ENCODE data around the gene TSC22D3. TPM values are rescaled to one million over a fixed set of nuclear protein-coding genes. Genes with fewer than 3 reads are reported as not detected.

Gene TSC22D3
- total and polyA plus RNA-seq, 8 donors = 198 to 906 (median 338) TPM

DNA sequence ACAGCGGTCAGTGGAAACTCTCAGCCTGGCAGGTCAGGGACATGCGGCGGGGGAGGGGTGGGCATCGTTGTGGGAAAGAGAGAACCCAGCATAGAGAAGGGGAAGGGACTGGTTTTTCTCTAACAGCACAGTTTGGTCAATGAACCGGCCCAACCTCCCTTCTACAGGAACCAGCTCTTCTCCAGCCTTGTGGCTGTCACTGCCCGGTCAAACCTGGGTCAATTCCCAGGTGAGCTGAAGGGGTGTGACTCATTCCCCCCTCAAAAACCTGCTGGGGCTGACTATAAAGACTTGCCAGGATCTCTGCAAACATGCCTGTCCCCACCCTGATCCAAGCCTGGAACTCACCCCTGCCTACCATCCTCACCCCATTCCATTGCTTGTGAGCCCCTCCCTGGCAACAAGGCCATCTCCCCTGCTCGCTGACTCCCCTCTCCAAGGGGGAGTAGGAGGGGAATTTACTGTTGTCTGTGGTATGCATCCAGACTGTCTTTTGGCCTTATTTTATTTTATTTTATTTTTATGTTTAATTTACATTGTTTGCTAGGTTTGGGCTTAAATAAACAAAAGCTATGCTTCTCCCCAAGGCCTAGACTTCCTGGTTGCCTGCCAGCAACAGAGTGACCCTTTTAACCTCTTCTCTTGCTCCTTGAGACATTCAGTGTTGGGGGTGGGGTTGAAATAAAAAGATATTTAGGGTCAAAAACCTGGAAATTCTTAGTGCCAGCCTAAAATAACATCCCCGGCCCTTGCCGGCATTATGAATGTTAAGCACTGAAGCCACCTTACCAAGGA, 49.6 kb downstream of the TSC22D3 start:
- peak overlapping the region; percentile 4 to 81 (median 39) for H3K27ac ChIP-seq
- H3K27me3 ChIP-seq = no peaks in the 10 kb centered on the region
- DNase-seq = no peak
- no peaks in the 10 kb centered on the region for H3K36me3 ChIP-seq
- no peaks in the 10 kb centered on the region for H3K9me3 ChIP-seq
- peaks cover 53 to 98% (median 69%) of the 10 kb centered on the region in 4 donors for H3K4me1 ChIP-seq
- intact Hi-C loops (cut with DNase I; ENCODE audit: low total_unique reads) = no loop called here
- 56 to 67% (median 58%) methylated on average over 9 of the region's 9 CpGs for WGBS, 5 donors
- H3K4me3 ChIP-seq = no peak overlapping the region
- TF ChIP-seq, protein P1, sequence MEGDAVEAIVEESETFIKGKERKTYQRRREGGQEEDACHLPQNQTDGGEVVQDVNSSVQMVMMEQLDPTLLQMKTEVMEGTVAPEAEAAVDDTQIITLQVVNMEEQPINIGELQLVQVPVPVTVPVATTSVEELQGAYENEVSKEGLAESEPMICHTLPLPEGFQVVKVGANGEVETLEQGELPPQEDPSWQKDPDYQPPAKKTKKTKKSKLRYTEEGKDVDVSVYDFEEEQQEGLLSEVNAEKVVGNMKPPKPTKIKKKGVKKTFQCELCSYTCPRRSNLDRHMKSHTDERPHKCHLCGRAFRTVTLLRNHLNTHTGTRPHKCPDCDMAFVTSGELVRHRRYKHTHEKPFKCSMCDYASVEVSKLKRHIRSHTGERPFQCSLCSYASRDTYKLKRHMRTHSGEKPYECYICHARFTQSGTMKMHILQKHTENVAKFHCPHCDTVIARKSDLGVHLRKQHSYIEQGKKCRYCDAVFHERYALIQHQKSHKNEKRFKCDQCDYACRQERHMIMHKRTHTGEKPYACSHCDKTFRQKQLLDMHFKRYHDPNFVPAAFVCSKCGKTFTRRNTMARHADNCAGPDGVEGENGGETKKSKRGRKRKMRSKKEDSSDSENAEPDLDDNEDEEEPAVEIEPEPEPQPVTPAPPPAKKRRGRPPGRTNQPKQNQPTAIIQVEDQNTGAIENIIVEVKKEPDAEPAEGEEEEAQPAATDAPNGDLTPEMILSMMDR (IDR thresholded peaks at IDR 0.05) = no peak
- no peak for TF ChIP-seq POLR2A (IDR thresholded peaks at IDR 0.05)
- no peak for TF ChIP-seq POLR2AphosphoS5 (IDR thresholded peaks at IDR 0.05)

DNA sequence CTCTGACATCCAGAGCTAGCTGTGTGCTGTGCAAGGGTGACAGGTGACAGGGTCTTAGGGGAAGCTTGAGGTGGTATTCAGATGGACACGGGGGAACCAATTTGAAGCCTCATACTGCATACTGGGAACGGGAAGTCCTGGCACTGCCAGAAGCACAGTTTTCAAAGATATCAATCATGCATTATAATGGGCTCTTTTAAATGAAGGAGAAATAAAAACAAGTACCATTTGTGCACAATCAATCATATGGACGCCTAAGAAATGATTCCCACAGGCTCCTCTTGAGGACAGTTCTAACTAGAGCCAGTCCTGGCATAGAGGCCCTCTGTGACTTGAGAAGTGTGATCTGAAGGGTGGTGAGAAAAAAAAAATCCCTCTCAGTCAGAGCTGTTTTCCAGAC, 50.9 kb downstream of the TSC22D3 start:
- no peaks in the 10 kb centered on the region for H3K27me3 ChIP-seq
- DNase-seq = no peak
- no peaks in the 10 kb centered on the region for H3K36me3 ChIP-seq
- 24 to 64% (median 39%) methylated on average over 3 of the region's 3 CpGs for WGBS, 5 donors
- H3K4me3 ChIP-seq = no peak overlapping the region
- intact Hi-C loops (cut with DNase I; ENCODE audit: low total_unique reads) = no loop called here
- H3K4me1 ChIP-seq = peaks cover 44 to 97% (median 61%) of the 10 kb centered on the region in 4 donors
- peak overlapping the region in 2 of 5 donors; percentile 39 to 76 for H3K27ac ChIP-seq
- TF ChIP-seq, protein P1 (IDR thresholded peaks at IDR 0.05) = no peak
- TF ChIP-seq POLR2AphosphoS5 (IDR thresholded peaks at IDR 0.05) (no peak), POLR2A (IDR thresholded peaks at IDR 0.05) (no peak), EP300 (IDR thresholded peaks at IDR 0.05) (no peak)
- no peaks in the 10 kb centered on the region for H3K9me3 ChIP-seq

DNA sequence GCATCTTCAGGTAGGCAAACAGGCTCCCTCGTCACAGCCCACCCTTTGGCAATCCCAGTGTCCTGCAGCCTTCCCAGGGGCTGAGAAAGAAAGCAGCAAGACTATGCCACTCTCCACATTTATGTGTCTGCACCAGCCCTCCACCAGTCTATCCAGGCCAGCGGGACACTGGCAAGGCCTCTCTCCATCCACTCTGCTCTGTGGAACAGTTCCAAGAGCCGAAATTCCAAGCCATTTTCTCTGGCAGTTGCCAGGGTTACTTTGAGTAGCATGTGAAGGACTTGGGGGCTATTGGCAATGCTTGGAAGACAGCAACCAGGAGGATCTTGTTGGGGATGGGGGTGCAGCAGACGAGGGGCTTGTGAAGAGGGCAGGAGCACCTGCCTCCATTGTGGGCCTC, 52.1 kb downstream of the TSC22D3 start:
- Histone ChIP-seq H3K27ac (peak overlapping the region in 3 of 5 donors; percentile 12 to 97 (median 22)), H3K9me3 (no peaks in the 10 kb centered on the region), H3K36me3 (no peaks in the 10 kb centered on the region), H3K27me3 (no peaks in the 10 kb centered on the region), H3K4me3 (no peak overlapping the region), H3K4me1 (peaks cover 35 to 97% (median 56%) of the 10 kb centered on the region in 4 donors)
- no peak for DNase-seq
- TF ChIP-seq POLR2AphosphoS5 (IDR thresholded peaks at IDR 0.05) = no peak
- TF ChIP-seq POLR2A (IDR thresholded peaks at IDR 0.05) = no peak
- TF ChIP-seq, protein P1 (IDR thresholded peaks at IDR 0.05) = no peak
- TF ChIP-seq EP300 (IDR thresholded peaks at IDR 0.05) = no peak
- intact Hi-C loops (cut with DNase I; ENCODE audit: low total_unique reads) = no loop called here
- 51 to 84% (median 67%) methylated on average over 4 of the region's 4 CpGs for WGBS, 5 donors

DNA sequence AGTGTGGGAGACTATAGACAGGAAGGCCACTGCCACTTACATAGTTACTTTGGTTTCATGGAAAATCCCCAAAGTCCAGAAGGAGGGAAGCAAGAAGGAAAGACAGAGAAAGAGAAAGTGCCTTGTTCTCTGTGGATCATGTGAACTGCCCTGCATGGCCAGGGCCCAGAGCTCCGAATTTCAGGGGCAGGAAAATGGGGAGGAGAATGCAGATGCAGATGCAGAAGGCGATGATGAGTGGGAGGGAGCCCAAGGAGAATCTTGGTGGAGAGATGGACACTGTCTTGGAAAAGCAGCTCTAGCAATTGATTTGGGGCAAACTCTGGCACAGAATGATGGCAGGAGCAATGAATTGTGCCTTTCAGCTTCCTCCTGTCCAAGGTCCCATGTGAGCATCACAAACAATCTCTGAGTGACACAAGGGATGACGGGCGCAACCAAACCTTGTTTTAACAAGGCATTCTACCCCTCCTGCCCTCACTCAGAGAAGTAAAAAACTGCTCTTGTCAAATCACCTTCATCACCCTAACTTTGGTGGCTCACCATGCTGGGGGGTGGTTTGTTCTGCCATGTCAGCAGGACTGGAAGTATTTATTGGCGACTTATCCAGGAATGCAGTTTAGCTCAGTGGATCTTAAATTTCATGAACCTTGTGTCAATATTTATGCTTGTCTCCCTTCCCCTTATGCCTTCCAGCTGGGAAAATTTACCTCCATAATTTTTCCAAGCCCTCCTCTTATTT, 53.5 kb downstream of the TSC22D3 start:
- Histone ChIP-seq H3K36me3 (no peaks in the 10 kb centered on the region), H3K4me1 (peaks cover 30 to 95% (median 53%) of the 10 kb centered on the region in 4 donors), H3K27me3 (no peaks in the 10 kb centered on the region), H3K9me3 (no peaks in the 10 kb centered on the region), H3K27ac (peak overlapping the region; percentile 16 to 97 (median 95)), H3K4me3 (no peak overlapping the region)
- WGBS, 5 donors = 65 to 80% (median 68%) methylated on average over 5 of the region's 5 CpGs
- DNase-seq = no peak
- TF ChIP-seq, protein P1 (IDR thresholded peaks at IDR 0.05) = no peak
- TF ChIP-seq EP300 (IDR thresholded peaks at IDR 0.05) (no peak), POLR2A (IDR thresholded peaks at IDR 0.05) (no peak), POLR2AphosphoS5 (IDR thresholded peaks at IDR 0.05) (no peak)
- intact Hi-C loops (cut with DNase I; ENCODE audit: low total_unique reads) = no loop called here

Measured in stomach (tissue), 9 donors.